Measurements from ENCODE around the gene ZNF595. TPM values are rescaled to one million over a fixed set of nuclear protein-coding genes. Genes with fewer than 3 reads are reported as not detected.
"Not testable (repeated sequence)": the region's sequence is repeated elsewhere in the genome, so short reads cannot be mapped to it uniquely, and the experiment has no call there.

The ZNF595 gene
- total RNA-seq, 2 donors from 2014 or later, result 12.4 to 13.1 TPM

- TF ChIP-seq CTCF (IDR thresholded peaks at IDR 0.05), result no peak
- Histone ChIP-seq H3K9ac (ENCODE audit: low read depth in 2 of 2, low read length in 2 of 2) (no peak overlapping the region), H3K27me3 (peaks cover 4% of the 10 kb centered on the region), H3K36me3 (no peaks in the 10 kb centered on the region), H3K9me3 (no peaks in the 10 kb centered on the region), H3K4me1 (no peaks in the 10 kb centered on the region), H3K4me3 (no peak overlapping the region), H3K27ac (no peak overlapping the region)
- no peak for DNase-seq
- intact Hi-C loops (cut with DNase I), result no loop called here
Observed at GRCh38 chr4:113732-114131, 60.6 kb downstream of the ZNF595 start.

DNA sequence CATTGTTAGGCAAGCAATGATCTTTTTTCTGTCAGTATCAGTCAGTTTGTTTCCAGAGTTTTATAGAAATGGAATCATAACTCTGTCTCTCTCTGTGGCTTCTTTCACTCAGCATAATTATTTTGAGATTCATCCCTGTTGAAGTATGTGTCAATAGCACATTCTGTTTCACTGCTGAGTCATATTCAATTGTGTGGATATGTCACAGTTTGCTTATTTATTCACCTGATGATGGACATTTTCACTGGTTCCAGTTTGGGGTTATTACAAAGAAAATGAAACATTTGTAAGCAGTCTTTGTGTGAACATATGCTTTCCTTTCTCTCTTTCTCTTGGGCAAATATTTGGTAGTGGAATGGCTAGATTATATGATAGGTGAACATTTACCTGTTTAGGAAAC is 61.0 kb downstream of the ZNF595 start:
- Histone ChIP-seq H3K4me3 (no peak overlapping the region), H3K36me3 (no peaks in the 10 kb centered on the region), H3K27me3 (no peaks in the 10 kb centered on the region), H3K9me3 (no peaks in the 10 kb centered on the region), H3K4me1 (no peaks in the 10 kb centered on the region), H3K9ac (ENCODE audit: low read depth in 2 of 2, low read length in 2 of 2) (no peak overlapping the region), H3K27ac (no peak overlapping the region)
- DNase-seq, result no peak
- TF ChIP-seq CTCF (IDR thresholded peaks at IDR 0.05), result no peak
- intact Hi-C loops (cut with DNase I), result no loop called here

- H3K36me3 ChIP-seq, result no peaks in the 10 kb centered on the region
- no peak overlapping the region for H3K9ac ChIP-seq (ENCODE audit: low read depth in 2 of 2, low read length in 2 of 2)
- no peaks in the 10 kb centered on the region for H3K9me3 ChIP-seq
- no peak for TF ChIP-seq CTCF (IDR thresholded peaks at IDR 0.05)
- intact Hi-C loops (cut with DNase I), result no loop called here
- H3K27ac ChIP-seq, result no peak overlapping the region
- H3K27me3 ChIP-seq, result no peaks in the 10 kb centered on the region
- H3K4me1 ChIP-seq, result no peaks in the 10 kb centered on the region
- no peak overlapping the region for H3K4me3 ChIP-seq
- no peak for DNase-seq
Observed at GRCh38 chr4:116499-116898, 63.4 kb downstream of the ZNF595 start.

DNA sequence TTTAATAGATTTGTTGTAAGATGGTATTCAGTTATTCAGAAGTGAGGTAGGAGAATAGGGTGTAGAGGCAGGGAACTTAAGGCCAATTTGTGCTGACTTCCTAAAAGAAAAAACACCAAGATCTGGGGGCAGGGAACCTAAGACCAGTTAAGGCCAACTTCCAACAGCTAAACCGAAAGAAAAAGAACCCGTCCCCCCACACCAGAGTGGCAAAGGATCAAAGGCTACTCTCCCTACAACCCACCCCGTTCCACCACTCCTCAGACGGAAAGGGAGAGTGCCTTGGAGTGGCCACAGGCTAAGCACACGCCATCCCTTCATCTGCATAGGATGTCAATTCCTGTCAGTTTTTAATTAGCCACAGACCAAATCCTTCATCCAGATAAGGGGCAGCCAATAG is 67.5 kb downstream of the ZNF595 start:
- Histone ChIP-seq H3K4me3 (no peak overlapping the region), H3K9me3 (no peaks in the 10 kb centered on the region), H3K27ac (no peak overlapping the region), H3K4me1 (no peaks in the 10 kb centered on the region), H3K36me3 (no peaks in the 10 kb centered on the region), H3K27me3 (no peaks in the 10 kb centered on the region), H3K9ac (ENCODE audit: low read depth in 2 of 2, low read length in 2 of 2) (no peak overlapping the region)
- intact Hi-C loops (cut with DNase I), result no loop called here
- DNase-seq, result no peak
- no peak for TF ChIP-seq CTCF (IDR thresholded peaks at IDR 0.05)

GRCh38 chr4:121408-122084 is 68.4 kb downstream of the ZNF595 start:
- Histone ChIP-seq H3K4me1 (no peaks in the 10 kb centered on the region), H3K9ac (ENCODE audit: low read depth in 2 of 2, low read length in 2 of 2) (no peak overlapping the region), H3K4me3 (no peak overlapping the region), H3K27me3 (no peaks in the 10 kb centered on the region), H3K27ac (no peak overlapping the region), H3K36me3 (no peaks in the 10 kb centered on the region), H3K9me3 (no peaks in the 10 kb centered on the region)
- no peak for DNase-seq
- TF ChIP-seq CTCF (IDR thresholded peaks at IDR 0.05), result no peak
- intact Hi-C loops (cut with DNase I), result no loop called here

- H3K36me3 ChIP-seq; H3K4me1 ChIP-seq; intact Hi-C loops (cut with DNase I); DNase-seq; H3K9me3 ChIP-seq; H3K27me3 ChIP-seq: not testable (repeated sequence)
- H3K27ac ChIP-seq, result peak overlapping the region; percentile 91
- H3K9ac ChIP-seq (ENCODE audit: low read depth in 2 of 2, low read length in 2 of 2), result peak overlapping the region in 1 of 2 donors; percentile 91
- H3K4me3 ChIP-seq, result peak overlapping the region; percentile 67
Observed at GRCh38 chr4:123922-124274, 70.8 kb downstream of the ZNF595 start.

Measured in colonic mucosa (tissue), 4 donors.